Stimulated activated CD4-positive, alpha-beta T cell treated with anti-CD3 and anti-CD28 coated beads, Interleukin-1b, Interleukin-23, amount 100 ng/mL, for 4 hours (primary cell): ENCODE measurements around the gene PDE6G.

ENCODE experiments used
- DNase-seq, 2 donors: peaks; one replicate each; pipeline ENCODE4 v3.0.0-alpha.2; 2020; ENCODE audit warnings: low read depth in 2 of 2

The PDE6G gene

DNA sequence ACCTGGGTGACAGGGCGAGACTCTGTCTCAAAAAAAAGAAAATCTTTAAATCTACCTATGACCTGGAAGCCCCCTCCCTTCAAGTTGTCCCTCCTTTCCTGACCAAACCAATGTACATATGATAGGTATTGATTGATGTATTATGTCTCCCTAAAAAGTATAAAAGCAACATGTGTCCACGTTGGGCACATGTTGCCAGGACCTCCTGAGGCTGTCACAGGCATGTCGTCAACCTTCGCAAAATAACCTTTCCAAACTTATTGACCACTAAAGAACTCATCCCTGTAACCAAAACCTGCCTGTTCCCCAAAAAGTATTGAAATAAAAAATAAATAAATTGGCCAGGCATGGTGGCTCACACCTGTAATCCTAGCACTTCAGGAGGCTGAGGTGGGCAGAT lies 5.7 kb upstream of the PDE6G start:
- no peak for DNase-seq

DNA sequence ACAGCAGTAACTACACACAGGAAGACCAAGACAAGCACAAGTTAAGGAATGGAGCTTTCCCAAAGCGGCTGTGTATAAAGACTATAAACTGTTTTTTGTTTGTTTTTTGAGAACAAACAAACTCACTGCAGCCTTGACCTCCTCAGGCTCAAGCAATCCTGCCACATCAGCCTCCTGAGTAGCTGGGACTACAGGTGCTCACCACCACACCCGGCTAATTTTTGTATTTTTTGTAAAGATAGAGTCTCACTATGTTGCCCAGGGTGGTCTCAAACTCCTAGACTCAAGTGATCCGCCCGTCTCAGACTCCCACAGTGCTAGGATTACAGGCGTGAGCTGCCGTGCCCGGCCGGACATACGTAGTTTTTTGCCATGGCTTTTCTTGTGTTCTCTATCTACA lies 4.1 kb upstream of the PDE6G start:
- DNase-seq, result no peak

DNA sequence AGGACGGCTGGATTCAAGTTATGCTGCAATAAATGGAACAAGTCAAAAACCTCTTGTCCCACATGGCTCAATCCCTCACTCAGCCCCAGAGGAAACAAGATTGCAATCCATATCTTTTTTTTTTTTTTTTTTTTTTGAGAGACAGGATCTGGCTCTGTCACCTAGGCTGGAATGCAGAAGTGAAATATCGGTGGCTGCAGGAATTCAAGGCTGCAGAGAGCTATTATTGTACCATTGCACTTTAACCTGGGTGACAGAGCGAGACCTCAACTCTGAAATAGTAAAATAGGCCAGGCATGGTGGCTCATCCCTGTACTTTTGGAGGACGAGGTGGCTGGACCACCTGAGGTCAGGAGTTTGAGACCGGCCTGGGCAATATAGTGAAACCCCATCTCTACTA lies 2.7 kb upstream of the PDE6G start:
- no peak for DNase-seq

DNA sequence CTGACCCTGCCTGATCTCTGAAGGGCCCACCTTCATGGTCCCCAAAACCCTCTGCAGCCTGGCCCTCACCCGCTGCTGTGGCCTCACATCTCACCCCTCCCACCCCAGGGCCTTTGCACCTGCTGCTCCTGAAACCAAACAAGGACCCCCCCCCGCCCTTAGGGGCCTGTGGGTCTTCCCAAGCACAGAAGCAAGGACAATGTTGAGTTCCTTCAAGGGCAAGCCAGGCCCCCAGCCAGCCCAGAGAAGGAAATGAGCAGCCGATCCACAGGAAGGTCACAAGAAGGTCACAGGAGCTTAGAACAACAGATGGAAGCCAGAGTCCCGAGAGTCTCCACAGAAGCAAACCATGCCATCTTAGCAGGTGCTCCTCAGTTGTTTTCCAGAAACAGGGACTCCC lies 493 bp upstream of the PDE6G start:
- DNase-seq, result no peak

DNA sequence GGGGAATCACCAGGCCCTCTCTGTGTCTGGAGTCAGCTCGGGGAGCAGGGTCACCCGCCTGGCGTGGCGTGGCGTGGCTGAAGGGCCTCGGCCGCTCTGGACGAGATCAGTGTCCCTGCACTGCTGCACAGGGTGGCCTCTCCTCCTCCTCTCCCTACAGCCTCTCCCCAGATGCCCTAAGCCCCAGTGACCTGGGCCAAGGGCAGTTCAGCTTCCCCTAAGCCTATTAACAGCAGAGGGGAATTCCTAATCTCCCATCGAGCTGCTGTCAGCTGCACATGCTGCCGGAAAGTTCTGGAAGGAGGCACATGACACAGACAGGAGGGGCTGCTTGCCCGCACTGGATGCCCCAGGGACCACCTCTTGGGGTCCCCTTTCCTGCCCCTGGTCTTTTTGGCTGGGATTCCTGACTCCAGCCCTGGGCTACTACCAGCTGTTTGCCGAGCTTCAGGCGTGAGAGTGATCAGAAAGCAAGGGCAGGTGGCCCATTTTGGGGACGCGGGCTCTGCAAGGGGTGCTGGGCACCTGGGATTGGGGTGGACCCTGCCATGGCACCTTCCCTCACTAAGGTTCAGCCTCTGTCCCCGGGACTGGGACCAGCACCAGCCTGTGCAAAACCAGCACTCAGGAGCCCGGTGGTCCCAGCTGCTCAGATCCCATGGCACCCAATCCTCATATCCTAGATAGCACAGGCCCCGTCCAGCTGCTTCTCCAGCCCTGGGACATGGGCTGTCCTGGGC lies 794 bp downstream of the PDE6G start:
- DNase-seq, result no peak

- no peak for DNase-seq
Measured at GRCh38 chr17:81652906-81653771, 3.2 kb downstream of the PDE6G start.

DNA sequence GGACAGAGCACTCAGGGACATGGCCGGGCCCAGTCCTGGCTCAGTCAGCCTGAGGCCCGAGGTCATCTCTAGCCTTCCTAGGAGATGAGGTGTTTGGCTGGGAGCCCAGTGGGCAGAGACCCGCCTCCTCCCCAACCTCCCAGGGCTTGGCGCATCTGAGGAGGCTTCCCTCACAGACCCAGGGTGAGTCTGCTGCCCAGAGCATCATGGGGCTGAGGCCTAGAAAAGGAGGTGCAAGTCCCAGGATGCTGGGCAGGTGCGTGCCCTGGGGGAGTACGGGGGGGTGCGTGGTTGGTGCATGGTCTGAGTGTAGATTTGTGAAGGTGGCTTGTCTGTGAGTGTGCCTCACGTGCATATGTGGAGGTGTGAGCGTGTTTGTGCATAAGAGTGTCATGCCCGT lies 4.7 kb downstream of the PDE6G start:
- no peak for DNase-seq

- no peak for DNase-seq
Measured at GRCh38 chr17:81650951-81651350, 5.4 kb downstream of the PDE6G start.

GRCh38 chr17:81648707-81649085 lies 7.6 kb downstream of the PDE6G start:
- no peak for DNase-seq

- DNase-seq, result no peak
Measured at GRCh38 chr17:81648013-81648706, 8.2 kb downstream of the PDE6G start.

DNA sequence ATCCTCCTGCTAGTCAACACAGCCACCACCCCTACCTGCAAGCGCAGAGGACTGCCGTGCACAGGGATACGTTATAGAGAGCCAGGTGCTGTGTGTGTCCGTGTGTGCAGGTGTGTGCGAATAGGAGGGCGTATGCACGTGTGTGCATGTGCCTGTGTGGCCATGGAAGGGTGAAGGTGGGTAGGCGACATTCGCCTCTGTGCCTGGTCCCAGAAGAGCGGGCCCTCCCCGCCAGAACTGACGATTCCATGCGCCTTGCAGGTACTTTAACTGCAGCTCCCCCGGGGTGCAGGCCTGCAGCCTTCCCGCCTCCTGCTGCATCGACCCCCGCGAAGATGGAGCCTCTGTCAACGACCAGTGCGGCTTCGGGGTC lies 8.7 kb downstream of the PDE6G start:
- DNase-seq, result no peak

DNA sequence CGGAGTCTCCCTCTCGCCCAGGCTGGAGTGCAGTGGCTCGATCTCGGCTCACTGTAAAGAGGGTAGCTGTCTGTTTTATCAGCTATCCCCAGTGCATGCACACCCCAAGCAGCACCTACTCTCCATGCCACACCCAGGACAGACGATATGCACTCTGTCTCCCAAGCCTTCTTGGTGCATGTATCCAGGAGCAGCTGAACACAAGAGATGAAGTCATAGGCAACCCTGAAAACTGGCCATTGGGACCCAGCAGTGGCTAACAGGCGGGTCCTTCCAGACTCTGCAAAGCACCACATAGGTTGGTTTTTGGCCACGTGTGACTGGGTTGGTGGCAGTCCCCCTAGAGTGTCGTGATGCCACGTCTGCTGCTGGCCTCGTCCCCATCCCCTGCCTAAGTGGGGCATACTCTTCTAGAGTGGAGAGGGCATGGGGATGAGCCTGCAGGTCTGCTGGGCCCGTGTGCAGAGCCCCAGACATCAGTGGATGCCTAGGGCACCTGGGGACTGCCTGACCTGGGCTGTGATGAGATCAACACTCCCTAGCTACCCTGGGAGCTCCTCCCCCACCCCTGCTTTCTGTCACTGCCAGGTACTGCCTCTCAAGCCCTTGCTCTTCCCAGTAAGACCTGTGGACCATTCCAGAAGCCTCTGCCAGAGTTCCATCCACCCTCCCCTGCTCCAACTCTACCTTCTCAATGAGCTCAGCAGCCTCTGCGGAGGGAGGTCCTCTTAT lies 9.3 kb downstream of the PDE6G start:
- no peak for DNase-seq

- no peak for DNase-seq
Measured at GRCh38 chr17:81644976-81645952, 11.1 kb downstream of the PDE6G start.

GRCh38 chr17:81644496-81644895 lies 11.8 kb downstream of the PDE6G start:
- no peak for DNase-seq

DNA sequence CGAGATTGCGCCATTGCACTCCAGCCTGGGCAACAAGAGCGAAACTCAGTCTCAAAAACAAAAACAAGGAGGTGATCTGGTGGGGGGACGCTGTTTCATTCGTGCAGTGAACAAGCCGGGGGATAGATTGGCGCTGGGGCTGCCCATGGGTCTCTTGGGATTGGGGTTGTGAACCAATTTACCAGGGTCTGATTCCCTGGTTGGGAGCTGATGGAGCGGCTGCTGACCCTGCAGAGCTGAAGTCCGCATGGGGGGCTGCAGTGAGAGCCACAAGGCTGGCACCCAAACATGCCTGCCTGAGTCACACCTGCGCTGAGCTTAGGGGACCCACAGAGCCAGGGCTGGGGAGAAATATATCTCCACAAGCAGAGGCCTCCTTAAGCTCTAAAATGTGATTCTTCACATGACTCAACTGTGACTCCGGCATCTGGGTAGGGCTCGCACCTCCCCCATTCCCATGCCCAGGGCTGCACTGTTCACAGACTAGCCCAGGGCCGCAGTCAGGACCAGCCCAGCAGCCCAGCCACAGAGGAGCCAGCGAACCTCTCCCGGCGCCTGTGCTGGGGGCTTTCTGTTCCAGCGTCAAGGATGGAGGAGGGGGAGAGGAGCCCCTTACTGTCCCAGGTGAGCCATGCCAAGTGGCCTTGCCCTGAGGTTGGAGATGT lies 14.4 kb downstream of the PDE6G start:
- no peak for DNase-seq

DNA sequence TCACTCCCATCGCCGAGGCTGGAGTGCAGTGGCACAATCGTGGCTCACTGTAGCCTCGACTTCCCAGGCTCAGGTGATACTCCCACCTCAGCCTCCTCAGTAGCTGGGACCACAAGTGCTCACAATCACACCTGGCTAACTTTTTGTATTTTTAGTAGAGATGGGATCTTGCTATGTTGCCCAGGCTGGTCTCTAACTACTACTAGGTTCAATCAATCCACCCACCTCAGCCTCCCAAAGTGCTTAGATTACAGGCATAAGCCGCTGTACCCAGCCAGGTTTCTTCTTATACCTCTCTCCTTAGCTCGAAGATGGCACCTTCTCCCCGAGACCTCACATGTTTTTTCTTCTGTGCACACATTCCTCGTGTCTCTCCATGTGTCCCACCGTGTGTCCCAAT lies 16.3 kb downstream of the PDE6G start:
- DNase-seq, result no peak

DNA sequence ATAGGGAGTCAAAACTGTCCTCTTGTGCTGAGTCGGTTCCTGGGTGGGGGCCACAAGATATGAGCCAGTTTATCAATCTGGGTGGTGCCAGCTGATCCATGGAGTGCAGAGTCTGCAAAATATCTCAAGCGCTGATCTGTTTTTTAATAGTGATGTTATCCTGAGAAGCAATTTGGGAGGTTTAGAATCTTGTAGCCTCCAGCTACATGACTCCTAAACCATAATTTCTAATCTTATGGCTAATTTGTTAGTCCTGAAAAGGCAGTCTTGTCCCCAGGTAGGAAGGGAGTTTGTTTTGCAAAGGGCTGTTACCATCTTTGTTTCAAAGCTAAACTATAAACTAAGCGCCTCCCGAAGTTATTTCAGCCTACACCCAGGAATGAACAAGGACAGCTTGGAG lies 17.7 kb downstream of the PDE6G start:
- no peak for DNase-seq

DNA sequence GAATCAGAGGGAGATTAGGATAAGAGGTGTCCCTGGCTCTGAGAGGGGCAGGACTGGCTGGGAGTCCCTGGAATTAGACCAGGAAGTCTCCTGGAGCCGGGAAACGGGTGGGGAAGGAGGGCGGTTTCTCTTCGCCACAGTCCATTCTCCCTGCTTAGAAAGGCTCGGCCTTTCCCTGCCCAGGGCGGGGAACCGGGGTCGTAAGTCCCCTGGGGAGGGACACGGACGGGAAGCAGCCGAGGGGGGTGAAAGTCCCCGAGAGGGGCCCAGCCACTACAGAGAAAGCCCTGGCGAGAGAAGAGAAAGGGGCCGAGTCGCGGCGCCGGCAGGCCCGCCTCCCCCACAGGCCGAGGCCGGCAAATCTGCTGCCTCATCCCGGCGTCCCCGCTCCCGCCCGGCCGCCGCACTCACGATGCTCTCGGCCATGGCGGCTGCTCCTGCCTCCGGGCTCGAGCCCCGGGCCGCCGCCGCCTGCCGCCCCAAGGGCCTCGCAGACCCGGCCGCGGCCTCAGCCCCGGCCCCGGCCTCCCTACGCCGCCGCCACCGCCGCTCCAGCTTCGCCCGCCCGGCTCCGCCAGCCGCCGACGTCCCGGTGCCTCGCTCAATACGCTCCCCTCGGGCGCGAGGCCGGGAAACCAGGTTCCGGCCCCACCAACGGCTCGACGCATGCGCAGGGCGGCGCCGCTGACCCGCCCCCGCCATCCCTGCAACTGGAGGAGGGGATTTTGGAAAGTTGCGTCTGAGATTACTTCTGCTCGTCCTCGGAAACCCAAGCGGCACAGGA lies 19.6 kb downstream of the PDE6G start, which contains the start of the genes NPLOC4 and TSPAN10:
Gene NPLOC4, minus strand, starts transcription at position 608 of the 784 bp plus-strand sequence. Its CDS starts 182 bp downstream, at position 426.
Gene TSPAN10, plus strand, starts transcription at position 692 of the 784 bp plus-strand sequence. CDS start 5,217 bp downstream, outside the sequence.
- DNase-seq, result peak; percentile 86 to 87

DNA sequence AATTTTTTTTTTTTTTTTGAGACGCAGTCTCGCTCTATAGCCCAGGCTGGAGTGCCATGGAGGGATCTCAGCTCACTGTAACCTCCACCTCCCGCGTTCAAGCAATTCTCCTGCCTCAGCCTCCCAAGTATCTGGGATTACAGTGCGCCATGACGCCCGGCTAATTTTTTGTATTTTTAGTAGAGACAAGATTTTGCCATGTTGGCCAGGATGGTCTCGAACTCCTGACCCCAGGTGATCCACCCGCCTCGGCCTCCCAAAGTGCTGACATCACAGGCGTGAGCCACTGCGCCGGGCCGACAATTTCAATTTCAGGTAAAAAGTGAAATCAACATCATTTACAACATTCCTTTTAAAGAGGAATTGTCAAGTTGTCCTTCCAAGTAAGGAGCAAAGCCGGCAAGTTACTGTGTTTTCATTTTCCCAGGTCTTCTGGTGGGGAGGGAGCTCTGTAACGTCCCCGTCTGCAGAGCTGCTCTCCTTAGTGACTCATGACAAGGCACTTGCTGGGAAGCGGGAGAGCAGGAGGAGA lies 20.3 kb downstream of the PDE6G start:
- no peak for DNase-seq
